NCI-H1105 (cell line): ENCODE data around the gene RCOR2.
"Not testable (repeated sequence)": the region's sequence is repeated elsewhere in the genome, so short reads cannot be mapped to it uniquely, and the experiment has no call there.

ENCODE experiments used
- DNase-seq: peaks from one replicate; lab custom pipeline; 2025; lab: John Stamatoyannopoulos, UW

The RCOR2 gene

GRCh38 chr11:63879598-63880402 is 37.2 kb downstream of the RCOR2 start:
- DNase-seq = no peak

DNA sequence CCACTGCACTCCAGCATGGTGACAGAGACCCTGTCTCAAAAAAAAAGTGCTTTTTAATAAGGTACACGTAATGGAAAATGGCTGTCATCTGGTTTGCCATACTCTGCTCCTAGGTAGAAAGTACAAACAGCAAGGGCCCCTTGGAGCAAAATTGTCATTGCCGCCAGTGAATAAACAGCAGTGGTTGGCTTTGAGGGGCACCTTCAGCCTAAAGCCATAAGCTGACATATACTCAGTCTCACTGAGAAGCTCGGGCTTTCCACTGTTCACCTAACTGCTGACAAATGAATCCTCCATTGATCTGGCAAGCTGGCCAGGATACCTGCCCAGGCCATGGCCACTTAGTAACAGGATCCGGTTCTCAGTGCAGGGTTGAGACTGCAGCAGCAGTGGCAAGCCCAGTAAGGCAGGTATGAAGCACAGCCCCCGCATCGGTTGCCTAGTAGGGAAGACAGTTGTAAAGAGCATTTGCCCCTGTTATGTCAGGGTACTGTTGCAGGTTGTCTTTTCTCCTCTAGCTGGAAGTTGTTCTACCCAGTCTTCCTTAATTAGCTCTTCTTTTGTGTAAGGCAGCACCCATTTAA is 39.2 kb downstream of the RCOR2 start:
- no peak for DNase-seq

GRCh38 chr11:63876616-63877015 is 40.3 kb downstream of the RCOR2 start:
- DNase-seq = no peak

GRCh38 chr11:63875506-63876065 is 41.4 kb downstream of the RCOR2 start:
- DNase-seq = no peak

GRCh38 chr11:63874511-63874910 is 42.5 kb downstream of the RCOR2 start:
- no peak for DNase-seq

DNA sequence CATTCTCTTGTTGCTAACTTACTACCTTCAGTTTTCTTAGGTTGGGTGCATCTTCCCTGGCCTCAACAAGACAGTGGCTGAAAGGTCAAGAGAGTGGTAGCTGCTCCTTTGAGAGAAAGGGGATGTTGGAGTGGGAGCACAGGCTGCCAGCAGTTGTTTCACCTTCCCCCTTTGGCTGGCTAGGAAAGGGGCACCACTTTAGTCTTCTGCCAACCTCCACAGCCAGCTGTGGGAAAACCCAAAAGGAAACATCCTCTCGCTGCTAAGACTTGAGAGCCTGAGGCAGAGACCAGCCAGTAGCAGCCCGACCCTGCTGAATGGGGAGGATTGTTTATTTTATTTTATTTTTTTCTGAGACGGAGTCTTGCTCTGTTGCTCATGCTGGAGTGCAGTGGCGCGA is 43.7 kb downstream of the RCOR2 start:
- DNase-seq = no peak

DNA sequence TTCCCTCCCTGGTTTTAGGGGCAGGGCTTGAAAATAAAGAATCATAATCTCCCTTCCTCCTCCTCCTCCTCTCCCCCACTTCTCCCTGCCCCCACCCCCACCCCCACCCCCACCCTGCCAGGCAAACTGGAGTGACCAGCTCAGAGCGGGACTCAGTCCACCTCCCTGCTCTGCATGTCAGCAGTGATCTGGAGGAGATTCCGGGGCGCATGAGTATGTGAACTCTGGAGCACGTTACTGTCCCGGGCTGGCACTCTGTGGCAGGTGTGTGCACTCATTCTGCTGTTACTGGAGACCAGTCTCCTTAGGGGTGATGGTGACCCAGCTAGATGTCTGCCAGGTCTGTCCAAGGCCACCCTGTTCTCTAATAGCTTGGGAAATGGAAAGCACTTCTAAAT is 44.2 kb downstream of the RCOR2 start:
- no peak for DNase-seq

DNA sequence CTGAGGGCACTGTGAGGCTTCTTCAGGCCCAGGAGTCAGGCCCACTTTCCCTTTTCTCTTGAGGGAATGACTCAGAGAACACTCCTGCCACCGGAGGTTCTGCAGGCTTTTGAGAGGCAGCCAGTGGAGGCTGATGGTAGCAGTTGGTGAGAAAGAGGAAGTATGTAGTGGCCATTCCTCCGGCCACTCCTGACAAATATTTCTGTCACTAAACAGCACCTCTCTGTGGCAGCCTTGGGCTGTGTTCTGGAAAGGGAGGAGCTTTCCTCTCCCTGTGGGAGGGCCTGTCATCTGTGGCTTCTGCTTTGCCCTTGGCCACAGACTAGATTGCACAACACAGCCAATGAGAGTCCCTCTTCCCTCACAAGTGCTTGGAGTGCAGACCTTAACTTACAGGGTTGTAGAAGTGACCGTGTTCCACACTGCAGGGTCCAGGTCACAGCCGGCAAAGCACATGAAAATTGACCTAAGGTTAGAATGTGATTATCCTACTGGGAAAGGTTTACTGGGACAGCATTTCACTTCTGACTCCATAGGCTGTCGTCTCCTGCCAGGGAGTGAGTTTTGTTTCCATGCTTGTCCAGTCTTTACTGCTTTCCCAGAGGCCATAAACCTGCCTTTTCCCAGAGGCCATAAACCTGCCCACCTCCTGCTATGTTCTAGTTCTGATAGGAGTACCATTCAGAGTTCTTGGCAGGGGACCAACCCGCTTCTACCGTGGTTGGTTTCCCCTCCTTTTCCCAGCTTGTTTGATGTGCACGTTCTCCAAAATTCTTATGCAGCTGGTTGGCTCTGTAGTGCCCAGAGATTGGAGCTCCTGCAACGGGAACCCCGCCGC is 44.8 kb downstream of the RCOR2 start:
- DNase-seq = no peak

GRCh38 chr11:63870351-63871140 is 46.4 kb downstream of the RCOR2 start:
- no peak for DNase-seq

- DNase-seq = no peak
Measured at GRCh38 chr11:63869683-63870082, 47.3 kb downstream of the RCOR2 start.

DNA sequence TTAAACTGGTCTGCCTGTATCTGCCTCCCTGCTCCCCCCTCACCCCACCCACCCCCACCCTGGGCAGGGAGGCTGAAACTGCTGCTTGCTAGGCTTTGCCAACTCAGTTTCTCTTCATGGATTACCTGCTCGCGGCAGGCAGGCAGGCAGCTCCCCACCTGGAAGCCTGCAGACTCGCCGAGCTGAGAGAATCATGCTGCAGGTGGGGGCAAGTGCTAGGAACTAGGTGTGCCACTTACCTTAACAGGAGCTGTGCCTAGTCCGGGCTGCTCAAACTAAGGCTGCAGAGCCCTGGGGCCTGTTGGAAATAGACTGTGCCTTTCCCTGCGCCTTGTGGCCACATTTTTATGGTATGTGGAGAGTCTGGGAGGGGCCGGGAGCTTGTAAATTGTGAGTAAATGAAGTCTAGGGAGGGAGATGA is 47.8 kb downstream of the RCOR2 start:
- no peak for DNase-seq

- no peak for DNase-seq
Measured at GRCh38 chr11:63868399-63869064, 48.4 kb downstream of the RCOR2 start.

- no peak for DNase-seq
Measured at GRCh38 chr11:63867511-63867910, 49.5 kb downstream of the RCOR2 start.

DNA sequence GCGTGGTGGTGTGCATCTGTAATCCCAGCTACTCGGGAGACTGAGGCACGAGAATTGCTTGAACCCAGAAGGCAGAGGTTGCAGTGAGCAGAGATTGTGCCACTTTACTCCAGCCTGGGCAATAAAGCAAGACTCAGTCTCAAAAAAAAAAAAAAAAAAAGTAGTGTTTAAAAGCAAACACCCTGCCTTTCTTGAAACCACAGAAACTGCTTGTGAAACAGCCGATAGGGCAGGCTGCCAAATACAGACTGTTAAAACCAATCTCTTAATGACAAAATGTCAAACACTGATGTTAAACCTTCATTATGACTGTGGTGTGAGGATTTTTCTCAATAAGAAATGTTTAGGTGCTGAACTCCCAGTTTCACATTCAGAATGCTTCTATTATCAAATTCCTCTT is 50.8 kb downstream of the RCOR2 start:
- no peak for DNase-seq

DNA sequence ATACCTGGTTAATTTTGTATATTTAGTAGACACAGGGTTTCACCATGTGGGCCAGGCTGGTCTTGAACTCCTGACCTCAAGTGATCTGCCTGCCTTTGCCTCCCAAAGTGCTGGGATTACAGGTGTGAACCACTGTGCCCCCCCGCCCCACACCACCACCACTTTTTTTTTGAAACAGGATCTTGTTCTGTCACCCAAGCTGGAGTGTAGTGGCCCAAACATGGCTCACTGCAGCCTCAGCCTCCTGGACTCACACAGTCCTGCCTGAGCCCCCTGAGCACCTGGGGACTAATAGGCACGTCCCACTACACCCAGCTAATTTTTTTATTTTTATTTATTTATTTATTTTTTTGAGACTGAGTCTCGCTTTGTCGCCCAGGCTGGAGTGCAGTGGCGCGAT is 53.3 kb downstream of the RCOR2 start:
- not testable (repeated sequence) for DNase-seq

- no peak for DNase-seq
Measured at GRCh38 chr11:63862923-63863322, 54.0 kb downstream of the RCOR2 start.
